SKM-1 (cell line): ENCODE measurements around the gene ETS1.

Experiments used
- DNase-seq: peaks from one replicate; lab custom pipeline; 2025; ENCODE audit not compliant: unreplicated experiment; lab: John Stamatoyannopoulos, UW

The ETS1 gene

GRCh38 chr11:128572965-128573364, 14.4 kb downstream of the ETS1 start:
- DNase-seq, result no peak

GRCh38 chr11:128570632-128571031, 16.7 kb downstream of the ETS1 start:
- DNase-seq, result no peak

GRCh38 chr11:128569291-128569690, 18.1 kb downstream of the ETS1 start:
- DNase-seq, result no peak

GRCh38 chr11:128568166-128568778, 19.1 kb downstream of the ETS1 start:
- no peak for DNase-seq

GRCh38 chr11:128567130-128567529, 20.2 kb downstream of the ETS1 start:
- DNase-seq, result no peak

- DNase-seq, result peak; percentile 96
Measured at GRCh38 chr11:128565881-128566280, 21.5 kb downstream of the ETS1 start.

- no peak for DNase-seq
Measured at GRCh38 chr11:128564642-128565245, 22.6 kb downstream of the ETS1 start.

GRCh38 chr11:128563942-128564641, 23.3 kb downstream of the ETS1 start:
- peak; percentile 73 for DNase-seq

GRCh38 chr11:128563308-128563707, 24.1 kb downstream of the ETS1 start:
- no peak for DNase-seq

- no peak for DNase-seq
Measured at GRCh38 chr11:128559496-128560103, 27.8 kb downstream of the ETS1 start.

- DNase-seq, result no peak
Measured at GRCh38 chr11:128555606-128556005, 31.8 kb downstream of the ETS1 start.

- DNase-seq, result no peak
Measured at GRCh38 chr11:128553662-128554362, 33.5 kb downstream of the ETS1 start.

GRCh38 chr11:128552783-128553661, 34.3 kb downstream of the ETS1 start:
- DNase-seq, result peak; percentile 96

GRCh38 chr11:128551611-128552335, 35.6 kb downstream of the ETS1 start:
- DNase-seq, result peak; percentile 41

- no peak for DNase-seq
Measured at GRCh38 chr11:128551058-128551457, 36.3 kb downstream of the ETS1 start.

- no peak for DNase-seq
Measured at GRCh38 chr11:128550261-128550821, 37.0 kb downstream of the ETS1 start.

- no peak for DNase-seq
Measured at GRCh38 chr11:128549256-128549944, 38.0 kb downstream of the ETS1 start.

GRCh38 chr11:128548649-128549255, 38.6 kb downstream of the ETS1 start:
- peak; percentile 70 for DNase-seq
